Sigmoid colon (tissue), 4 donors: ENCODE measurements around the gene AGXT2.

Experiments
- POLR2A ChIP-seq, 2 donors: fragments of 450-650 bp; IDR thresholded peaks; one replicate each; pipeline ENCODE4 v1.6.1; 2016; ENCODE audit warnings: antibody characterized with exemption in 2 of 2, mild to moderate bottlenecking in 2 of 2, moderate library complexity in 2 of 2
- POLR2AphosphoS5 ChIP-seq, 4 donors: sonication (generic); formaldehyde crosslinking; IDR thresholded peaks; one replicate each; pipeline ENCODE4 v1.6.1; 2017; ENCODE audit warnings: antibody characterized with exemption in 4 of 4
- TF ChIP-seq, protein P1 (sequence below), 4 experiments: fragments of 450-650 bp in 3 of 4; fragments of 200-600 bp in 1 of 4; IDR thresholded peaks; one replicate each; pipeline ENCODE4 v1.5.1; 2016 to 2019; ENCODE audit warnings: antibody characterized with exemption in 4 of 4, mild to moderate bottlenecking in 3 of 4, moderate library complexity in 2 of 4

DNA sequence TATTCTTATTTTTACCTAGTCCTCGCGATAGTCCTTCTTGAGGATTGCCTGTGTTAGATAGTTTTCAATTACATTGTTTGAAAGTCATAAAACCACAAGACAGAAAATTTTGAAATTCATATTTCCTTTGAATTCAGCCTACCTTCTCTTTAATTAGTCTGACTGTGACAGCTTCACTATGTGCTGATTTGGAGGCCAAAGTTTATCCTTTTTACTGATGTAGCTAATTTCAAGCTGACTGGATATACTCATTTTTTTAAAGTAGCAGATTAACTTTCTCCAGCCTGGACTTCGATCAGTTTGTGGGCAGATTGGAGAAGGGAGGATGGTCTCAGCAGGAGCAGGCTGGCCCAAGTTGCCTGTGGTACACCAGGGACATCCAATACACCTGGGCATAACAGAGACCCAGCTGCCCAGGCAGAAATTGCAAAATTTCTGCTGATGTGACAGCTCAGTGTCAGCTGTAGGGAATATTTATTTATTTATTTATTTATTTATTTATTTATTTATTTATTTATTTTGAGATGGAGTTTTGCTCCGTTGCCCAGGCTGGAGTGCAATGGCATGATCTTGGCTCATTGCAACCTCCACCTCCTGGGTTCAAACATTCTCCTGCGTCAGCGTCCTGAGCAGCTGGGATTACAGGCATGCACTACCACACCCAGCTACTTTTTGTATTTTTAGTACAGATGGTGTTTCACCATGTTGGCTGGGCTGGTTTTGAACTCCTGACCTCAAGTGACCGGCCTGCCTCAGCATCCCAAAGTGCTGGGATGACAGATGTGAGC lies 24.2 kb downstream of the AGXT2 start:
- TF ChIP-seq, protein P1, sequence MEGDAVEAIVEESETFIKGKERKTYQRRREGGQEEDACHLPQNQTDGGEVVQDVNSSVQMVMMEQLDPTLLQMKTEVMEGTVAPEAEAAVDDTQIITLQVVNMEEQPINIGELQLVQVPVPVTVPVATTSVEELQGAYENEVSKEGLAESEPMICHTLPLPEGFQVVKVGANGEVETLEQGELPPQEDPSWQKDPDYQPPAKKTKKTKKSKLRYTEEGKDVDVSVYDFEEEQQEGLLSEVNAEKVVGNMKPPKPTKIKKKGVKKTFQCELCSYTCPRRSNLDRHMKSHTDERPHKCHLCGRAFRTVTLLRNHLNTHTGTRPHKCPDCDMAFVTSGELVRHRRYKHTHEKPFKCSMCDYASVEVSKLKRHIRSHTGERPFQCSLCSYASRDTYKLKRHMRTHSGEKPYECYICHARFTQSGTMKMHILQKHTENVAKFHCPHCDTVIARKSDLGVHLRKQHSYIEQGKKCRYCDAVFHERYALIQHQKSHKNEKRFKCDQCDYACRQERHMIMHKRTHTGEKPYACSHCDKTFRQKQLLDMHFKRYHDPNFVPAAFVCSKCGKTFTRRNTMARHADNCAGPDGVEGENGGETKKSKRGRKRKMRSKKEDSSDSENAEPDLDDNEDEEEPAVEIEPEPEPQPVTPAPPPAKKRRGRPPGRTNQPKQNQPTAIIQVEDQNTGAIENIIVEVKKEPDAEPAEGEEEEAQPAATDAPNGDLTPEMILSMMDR (IDR thresholded peaks at IDR 0.05): no peak
- TF ChIP-seq POLR2A (IDR thresholded peaks at IDR 0.05) (no peak), POLR2AphosphoS5 (IDR thresholded peaks at IDR 0.05) (no peak)
